NCI-H2107 treated with DMSO at 0.1 percent for 48 hours (cell line): Measurements from ENCODE around the gene NUP133.
"Not testable (repeated sequence)": the region's sequence is repeated elsewhere in the genome, so short reads cannot be mapped to it uniquely, and the experiment has no call there.

ENCODE experiments used
- DNase-seq: peaks from one replicate; lab custom pipeline; 2025; ENCODE audit not compliant: unreplicated experiment; lab: John Stamatoyannopoulos, UW

NUP133 gene

GRCh38 chr1:229507951-229508822 lies at the start of gene NUP133:
Gene NUP133 (minus strand): TSS chr1:229508341. CDS start chr1:229508249, 92 bp downstream.
- DNase-seq = peak; percentile 98

GRCh38 chr1:229557200-229557850 lies 49.2 kb upstream of the NUP133 start:
- no peak for DNase-seq

DNA sequence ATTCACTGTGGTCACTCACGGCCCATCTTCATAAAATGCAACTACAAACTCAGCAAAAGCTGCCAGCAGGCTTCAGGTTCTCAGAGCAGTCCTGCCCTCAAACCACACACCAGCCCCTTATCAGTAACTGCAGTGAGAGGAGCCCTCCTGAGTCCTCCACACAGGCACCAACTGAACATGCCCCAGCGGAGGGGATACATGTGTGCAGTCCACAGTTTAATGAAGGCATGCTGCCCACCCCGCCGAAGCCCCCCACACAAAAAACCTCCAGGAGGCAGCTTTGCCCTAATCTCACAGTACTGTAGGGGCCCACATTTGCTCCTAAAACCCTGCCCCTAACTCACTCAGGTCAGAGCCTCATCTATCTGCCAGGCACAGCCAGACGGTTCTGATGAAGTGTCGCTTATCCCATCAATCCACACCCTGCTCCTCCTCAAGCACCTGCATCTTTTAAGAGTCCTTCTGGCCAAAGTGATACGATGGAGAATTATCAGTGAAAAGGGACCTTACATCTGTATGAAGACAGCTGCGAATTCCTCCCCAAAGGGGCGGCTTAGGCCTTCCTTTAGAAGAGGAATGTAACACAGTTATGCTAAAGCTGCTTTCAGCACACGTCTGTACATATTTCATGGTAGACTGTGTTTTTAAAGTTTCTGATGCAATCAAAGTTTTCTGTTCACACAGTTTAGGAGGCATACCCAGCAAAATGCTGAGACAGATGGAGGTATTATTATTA lies 46.9 kb upstream of the NUP133 start:
- DNase-seq = no peak

DNA sequence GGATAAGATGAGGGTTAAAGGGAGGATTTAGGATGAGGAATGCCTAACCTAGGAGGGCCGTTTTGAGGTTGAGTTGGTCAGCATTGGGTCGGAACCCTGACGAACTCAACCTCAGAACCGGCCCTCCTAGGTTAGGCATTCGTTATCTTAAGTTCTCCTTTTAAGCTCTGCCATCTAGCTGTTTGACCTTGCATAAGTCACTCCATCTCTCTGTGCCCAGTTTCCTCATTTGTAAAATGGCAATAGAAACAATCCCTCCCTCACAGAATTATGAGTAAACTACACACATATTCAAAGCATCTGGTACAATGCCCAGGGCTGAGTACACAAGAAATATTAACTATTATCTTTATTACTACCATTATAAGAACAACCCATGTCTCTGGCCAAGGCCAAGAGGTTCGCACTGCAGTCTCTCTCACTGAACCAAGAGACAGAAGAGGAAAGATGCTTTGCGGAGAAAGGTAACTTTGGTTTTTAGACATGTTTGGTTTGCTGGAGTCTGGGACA lies 45.5 kb upstream of the NUP133 start:
- no peak for DNase-seq

GRCh38 chr1:229552732-229553131 lies 44.6 kb upstream of the NUP133 start:
- no peak for DNase-seq

GRCh38 chr1:229550812-229551567 lies 42.8 kb upstream of the NUP133 start:
- DNase-seq = no peak

- DNase-seq = no peak
Observed at GRCh38 chr1:229547542-229547941, 39.4 kb upstream of the NUP133 start.

DNA sequence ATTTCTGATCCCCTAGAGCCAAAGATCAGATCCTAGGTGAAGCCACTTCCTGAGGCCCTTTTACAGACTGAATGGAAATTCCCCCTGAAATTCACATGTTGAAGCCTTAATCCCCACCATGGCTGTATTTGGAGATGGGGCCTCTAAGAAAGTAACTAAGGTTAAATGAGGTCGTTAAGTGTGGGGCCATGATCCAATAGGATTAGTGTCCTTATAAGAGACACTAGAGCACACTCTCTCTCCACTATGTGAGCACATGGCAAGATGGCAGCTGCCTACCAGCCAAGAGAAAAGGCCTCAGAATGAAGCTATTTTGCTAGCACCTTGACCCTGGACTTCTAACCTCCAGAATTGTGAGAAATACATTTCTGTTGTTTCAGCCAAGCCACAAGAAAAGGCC lies 36.4 kb upstream of the NUP133 start:
- DNase-seq = no peak

- no peak for DNase-seq
Observed at GRCh38 chr1:229539863-229540506, 31.8 kb upstream of the NUP133 start.

GRCh38 chr1:229538945-229539344 lies 30.8 kb upstream of the NUP133 start:
- DNase-seq = no peak

DNA sequence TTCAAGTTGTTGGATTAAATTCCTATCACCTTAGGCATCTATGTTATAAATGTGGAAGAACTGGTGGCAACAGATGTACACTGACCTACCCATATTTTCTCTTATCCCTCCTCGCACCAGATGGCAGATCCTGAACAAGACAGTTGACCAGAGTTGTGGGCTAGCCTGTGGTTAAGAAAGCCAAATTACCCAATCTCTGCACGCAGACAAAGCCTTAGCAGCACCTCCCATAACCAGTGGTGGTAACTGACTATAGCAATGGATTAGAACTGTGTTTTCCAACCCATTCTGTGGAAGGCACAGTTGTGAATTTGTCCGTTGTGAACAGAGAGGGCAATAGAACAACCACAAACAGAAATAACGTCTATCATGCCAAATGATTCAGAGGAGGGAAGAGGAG lies 29.8 kb upstream of the NUP133 start:
- no peak for DNase-seq

DNA sequence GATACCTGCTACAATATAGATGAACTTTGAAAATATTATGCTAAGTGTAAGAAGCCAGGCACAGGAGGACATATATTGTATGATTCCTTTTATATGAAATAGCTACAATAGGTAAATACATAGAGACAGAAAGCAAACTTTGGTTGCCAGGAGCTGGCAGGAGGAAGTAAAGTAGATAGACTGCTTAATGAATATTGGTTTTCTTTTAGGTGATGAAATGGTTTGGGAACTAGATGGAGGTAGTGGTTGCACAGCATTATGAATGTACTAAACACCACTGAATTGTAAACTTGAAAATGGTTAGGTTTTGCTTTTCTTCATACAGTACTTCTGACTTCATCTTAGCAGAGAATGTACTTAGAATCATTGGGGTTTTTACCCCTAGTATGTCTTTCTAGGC lies 28.8 kb upstream of the NUP133 start:
- DNase-seq = no peak

- DNase-seq = no peak
Observed at GRCh38 chr1:229535230-229535629, 27.1 kb upstream of the NUP133 start.

DNA sequence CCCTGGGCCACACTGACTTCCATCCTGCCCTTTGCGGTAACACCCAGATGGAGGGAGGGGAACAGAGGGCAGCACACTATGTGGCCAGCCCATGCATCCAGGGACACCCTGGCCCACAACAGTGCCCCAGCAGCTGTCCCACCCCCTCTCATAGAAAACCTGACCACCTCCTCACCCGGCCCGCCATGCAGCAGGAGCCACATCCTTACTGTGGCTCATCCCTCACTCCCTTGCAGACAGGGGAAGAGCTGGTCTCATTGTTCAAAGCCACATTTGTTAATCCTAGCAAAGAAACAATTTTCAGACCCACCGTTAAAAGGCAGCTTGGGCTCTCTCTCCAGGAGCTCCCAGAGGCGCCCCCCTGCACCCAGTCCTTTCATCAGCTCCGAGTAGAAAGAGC lies 23.2 kb upstream of the NUP133 start:
- DNase-seq = no peak

GRCh38 chr1:229529639-229530038 lies 21.5 kb upstream of the NUP133 start:
- DNase-seq = no peak

GRCh38 chr1:229526695-229527094 lies 18.6 kb upstream of the NUP133 start:
- DNase-seq = no peak

- no peak for DNase-seq
Observed at GRCh38 chr1:229523052-229523451, 14.9 kb upstream of the NUP133 start.

DNA sequence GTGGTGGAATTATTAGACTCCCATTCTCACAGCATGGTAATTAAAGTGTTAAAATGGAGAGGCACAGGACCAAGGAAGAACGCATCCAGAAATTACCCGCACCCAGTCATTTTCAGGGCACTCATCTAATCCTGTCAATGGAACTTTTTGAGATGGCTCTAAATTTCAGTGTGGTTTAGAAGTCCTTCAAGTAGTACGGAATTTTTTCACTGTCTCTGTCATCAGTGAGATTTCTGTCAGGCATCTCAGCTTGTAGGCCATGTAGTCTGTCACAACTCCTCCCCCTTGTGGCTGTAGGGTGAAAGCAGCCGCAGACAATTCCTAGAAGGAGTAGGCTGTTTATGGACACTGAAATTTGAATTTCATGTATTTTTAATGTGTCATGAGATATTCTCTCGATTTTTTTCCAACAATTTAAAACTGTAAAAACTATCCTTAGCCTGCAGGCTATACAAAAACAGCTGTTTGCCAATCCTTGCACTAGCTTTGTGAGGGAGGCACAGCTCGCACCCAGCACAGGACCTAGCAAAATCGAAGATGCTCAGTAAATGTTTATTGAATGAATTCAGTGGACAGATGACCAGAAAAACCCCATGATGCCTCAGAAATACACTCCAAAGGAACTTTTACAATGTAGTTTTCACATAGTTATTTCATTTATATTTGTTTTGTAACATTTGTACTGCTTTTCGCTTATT lies 6.6 kb upstream of the NUP133 start:
- DNase-seq = peak; percentile 76

DNA sequence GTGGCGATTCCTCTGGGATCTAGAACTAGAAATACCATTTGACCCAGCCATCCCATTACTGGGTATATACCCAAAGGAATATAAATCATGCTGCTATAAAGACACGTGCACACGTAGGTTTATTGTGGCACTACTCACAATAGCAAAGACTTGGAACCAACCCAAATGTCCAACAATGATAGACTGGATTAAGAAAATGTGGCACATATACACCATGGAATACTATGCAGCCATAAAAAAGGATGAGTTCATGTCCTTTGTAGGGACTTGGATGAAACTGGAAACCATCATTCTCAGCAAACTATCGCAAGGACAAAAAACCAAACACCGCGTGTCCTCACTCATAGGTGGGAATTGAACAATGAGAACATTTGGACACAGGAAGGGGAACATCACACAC lies 3.5 kb upstream of the NUP133 start:
- not testable (repeated sequence) for DNase-seq

- not testable (repeated sequence) for DNase-seq
Observed at GRCh38 chr1:229511201-229511600, 3.1 kb upstream of the NUP133 start.
